Fibroblast of mammary gland (primary cell): ENCODE data around the gene SLC25A28.
"Not testable (repeated sequence)": the region's sequence is repeated elsewhere in the genome, so short reads cannot be mapped to it uniquely, and the experiment has no call there.

ENCODE experiments used
- DNase-seq: peaks from one replicate; pipeline ENCODE4 v3.0.0-alpha.2; 2010; ENCODE audit warnings: low read depth
- H3K4me3 ChIP-seq: 2 replicates; pipeline ENCODE4 v1.5.1; 2011; ENCODE audit warnings: low read depth, mild to moderate bottlenecking, low read length, moderate library complexity; ENCODE audit not compliant: control insufficient read depth
- CTCF ChIP-seq: conservative IDR thresholded peaks from 2 replicates; pipeline ENCODE4 v1.5.1; 2011; ENCODE audit warnings: low read depth, low read length, inconsistent platforms; ENCODE audit not compliant: control insufficient read depth, insufficient read depth

The SLC25A28 gene

GRCh38 chr10:99628923-99629624, 8.8 kb upstream of the SLC25A28 start:
- no peak for TF ChIP-seq CTCF
- DNase-seq = no peak
- no peak overlapping the region for H3K4me3 ChIP-seq

GRCh38 chr10:99625124-99625523, 4.9 kb upstream of the SLC25A28 start:
- not testable (repeated sequence) for DNase-seq

GRCh38 chr10:99623919-99624318, 3.7 kb upstream of the SLC25A28 start:
- TF ChIP-seq CTCF = no peak
- H3K4me3 ChIP-seq = no peak overlapping the region
- no peak for DNase-seq

More at GRCh38 chr10:99625124-99625523, 4.9 kb upstream of the SLC25A28 start:
- H3K4me3 ChIP-seq = not testable (repeated sequence)

- TF ChIP-seq CTCF = no peak
- DNase-seq = no peak
- peak overlapping the region; percentile 59 for H3K4me3 ChIP-seq
These were observed 1.4 kb upstream of the SLC25A28 start for GRCh38 chr10:99621454-99622251.

- TF ChIP-seq CTCF = no peak
- DNase-seq = peak; percentile 95
These were observed 643 bp upstream of the SLC25A28 start for GRCh38 chr10:99620711-99621453.

GRCh38 chr10:99619090-99619800, 994 bp downstream of the SLC25A28 start:
- peak overlapping the region; percentile 95 for H3K4me3 ChIP-seq
- TF ChIP-seq CTCF = no peak
- peak; percentile 33 for DNase-seq

More at GRCh38 chr10:99620711-99621453, 643 bp upstream of the SLC25A28 start:
- peak overlapping the region; percentile 59 for H3K4me3 ChIP-seq
